Kidney (tissue), 14 donors: ENCODE results near the gene TCF21. TPM values are rescaled to one million over a fixed set of nuclear protein-coding genes. Genes with fewer than 3 reads are reported as not detected.

ENCODE experiments used
- DNase-seq, 5 donors: peaks; one replicate each; pipeline ENCODE4 v3.0.0-alpha.2; 2013 to 2020
- FAIRE-seq: peaks from 2 replicates; lab custom pipeline; 2012; peaks lifted over from hg19 to GRCh38; lab: Jason Lieb, UNC
- H3K27ac ChIP-seq, 2 donors: one replicate each; pipeline ENCODE4 v1.7.0; 2013; ENCODE audit warnings: low read depth in 2 of 2, low read length in 2 of 2, inconsistent platforms in 1 of 2
- H3K27me3 ChIP-seq: one replicate; pipeline ENCODE4 v1.7.1; 2013; ENCODE audit warnings: low read length, inconsistent platforms; ENCODE audit not compliant: control insufficient read depth, insufficient read depth
- H3K36me3 ChIP-seq, 3 donors: one replicate each; pipeline versions ENCODE4 v1.7.0 to v1.7.1; 2013; ENCODE audit warnings: low read length in 3 of 3, control low read depth in 1 of 3, inconsistent platforms in 1 of 3; ENCODE audit not compliant: insufficient read depth in 3 of 3, control insufficient read depth in 2 of 3
- H3K4me1 ChIP-seq, 3 donors: one replicate each; pipeline versions ENCODE4 v1.7.0 to v1.7.1; 2013; ENCODE audit warnings: low read length in 3 of 3, inconsistent platforms in 1 of 3, low read depth in 1 of 3; ENCODE audit not compliant: control insufficient read depth in 2 of 3, insufficient read depth in 2 of 3
- H3K4me3 ChIP-seq, 3 donors: one replicate each; pipeline versions ENCODE4 v1.7.0 to v1.8.1; 2013; ENCODE audit warnings: low read length in 3 of 3, control low read depth in 1 of 3, inconsistent platforms in 1 of 3
- H3K9ac ChIP-seq, 3 donors: one replicate each; pipeline versions ENCODE4 v1.7.0 to v1.7.1; 2013; ENCODE audit warnings: low read length in 3 of 3, control low read depth in 1 of 3, inconsistent platforms in 1 of 3
- H3K9me3 ChIP-seq, 3 donors: one replicate each; pipeline versions ENCODE4 v1.7.0 to v1.7.1; 2013; ENCODE audit warnings: low read length in 3 of 3, control low read depth in 1 of 3, inconsistent platforms in 1 of 3; ENCODE audit not compliant: control insufficient read depth in 2 of 3, insufficient read depth in 1 of 3
- intact Hi-C: fragments of 100-400 bp; cut with DNase I; formaldehyde crosslinking; loops from one replicate; pipeline ENCODE4 v1.11.1; 2022
- polyA plus RNA-seq: library from polyadenylated mRNA; stranded (reverse); fragments of 350-450 nt; fragmentation: Illumina TruSeq; extraction: RNeasy Lipid Tissue Mini Kit (QIAGEN cat#74804); gene quantifications from one replicate; pipeline ENCODE4 v1.2.3, GENCODE V29; 2014; ENCODE audit warnings: low read depth, low replicate concordance; ENCODE audit not compliant: insufficient read depth
- total RNA-seq: library from RNA; stranded (reverse); fragmentation: NEBNext Ultra II Directional; extraction: Animal tissue kit (Norgen Biotek cat#: 25700); gene quantifications from one replicate; pipeline ENCODE4 v1.2.1, GENCODE V29; 2021
- TF ChIP-seq, protein P1 (sequence below): IDR thresholded peaks from 3 replicates; pipeline ENCODE4 v1.5.1; 2012; ENCODE audit warnings: mild to moderate bottlenecking, moderate library complexity, borderline replicate concordance; ENCODE audit not compliant: insufficient read depth; ENCODE audit errors: extremely low read depth
- donor health status: control.
- donor health status: control.
- donor health status: control.
- donor health status: control.
- donor health status: control.
- donor health status: DM: yes; HTN: yes; CAD: no.
- donor health status: Normal renal cell carcinoma (clear cell type).

TCF21 gene
- total and polyA plus RNA-seq, 2 donors from 2014 or later: 6.3 to 28.8 TPM

DNA sequence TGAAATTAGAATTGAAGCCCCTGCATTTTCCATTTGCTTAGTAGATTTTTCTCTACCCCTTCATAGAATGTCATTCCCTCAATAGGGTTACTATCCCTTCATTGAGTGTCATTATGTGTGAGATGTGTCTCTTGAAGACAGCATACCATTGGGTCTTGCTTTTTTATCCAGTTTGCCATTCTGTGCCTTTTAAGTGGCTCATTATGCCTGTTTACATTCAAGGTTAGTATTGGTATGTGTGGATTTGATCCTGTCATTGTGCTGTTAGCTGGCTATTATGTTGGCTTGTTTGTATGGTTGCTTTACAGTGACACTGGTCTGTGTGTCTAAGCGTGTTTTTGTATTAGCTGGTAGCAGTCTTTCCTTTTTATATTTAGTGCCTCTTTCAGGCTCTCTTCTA, 25.7 kb upstream of the TCF21 start:
- Histone ChIP-seq H3K36me3 (no peaks in the 10 kb centered on the region), H3K9me3 (peaks cover 6 to 18% (median 16%) of the 10 kb centered on the region in 3 donors), H3K4me1 (no peaks in the 10 kb centered on the region), H3K27ac (no peak overlapping the region), H3K27me3 (no peaks in the 10 kb centered on the region), H3K9ac (no peak overlapping the region), H3K4me3 (no peak overlapping the region)
- TF ChIP-seq, protein P1, sequence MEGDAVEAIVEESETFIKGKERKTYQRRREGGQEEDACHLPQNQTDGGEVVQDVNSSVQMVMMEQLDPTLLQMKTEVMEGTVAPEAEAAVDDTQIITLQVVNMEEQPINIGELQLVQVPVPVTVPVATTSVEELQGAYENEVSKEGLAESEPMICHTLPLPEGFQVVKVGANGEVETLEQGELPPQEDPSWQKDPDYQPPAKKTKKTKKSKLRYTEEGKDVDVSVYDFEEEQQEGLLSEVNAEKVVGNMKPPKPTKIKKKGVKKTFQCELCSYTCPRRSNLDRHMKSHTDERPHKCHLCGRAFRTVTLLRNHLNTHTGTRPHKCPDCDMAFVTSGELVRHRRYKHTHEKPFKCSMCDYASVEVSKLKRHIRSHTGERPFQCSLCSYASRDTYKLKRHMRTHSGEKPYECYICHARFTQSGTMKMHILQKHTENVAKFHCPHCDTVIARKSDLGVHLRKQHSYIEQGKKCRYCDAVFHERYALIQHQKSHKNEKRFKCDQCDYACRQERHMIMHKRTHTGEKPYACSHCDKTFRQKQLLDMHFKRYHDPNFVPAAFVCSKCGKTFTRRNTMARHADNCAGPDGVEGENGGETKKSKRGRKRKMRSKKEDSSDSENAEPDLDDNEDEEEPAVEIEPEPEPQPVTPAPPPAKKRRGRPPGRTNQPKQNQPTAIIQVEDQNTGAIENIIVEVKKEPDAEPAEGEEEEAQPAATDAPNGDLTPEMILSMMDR: no peak
- no peak for FAIRE-seq
- no peak for DNase-seq
- intact Hi-C loops: no loop called here

DNA sequence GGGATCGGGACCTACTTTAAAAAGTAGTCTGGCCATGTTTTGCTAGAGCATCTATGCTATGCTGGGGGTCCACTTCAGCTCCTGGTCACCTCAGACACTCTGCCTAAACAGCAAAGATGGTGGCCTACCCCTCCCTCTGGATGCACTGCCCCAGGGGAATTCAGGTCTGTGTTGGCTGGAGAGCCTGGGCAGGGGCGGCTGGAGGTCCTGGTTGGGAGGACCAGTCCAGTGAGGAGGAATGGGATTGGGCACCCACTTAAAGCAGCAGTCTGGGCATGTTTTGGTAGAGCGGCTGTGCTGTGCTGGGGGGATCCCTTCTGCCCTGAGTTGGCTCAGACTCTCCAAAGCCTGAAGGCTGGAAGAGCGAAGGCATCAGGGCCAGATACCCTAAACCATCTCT, 23.2 kb upstream of the TCF21 start:
- no peak overlapping the region for H3K9ac ChIP-seq
- no peaks in the 10 kb centered on the region for H3K36me3 ChIP-seq
- H3K4me1 ChIP-seq: no peaks in the 10 kb centered on the region
- H3K4me3 ChIP-seq: no peak overlapping the region
- DNase-seq (no peak), FAIRE-seq (no peak)
- TF ChIP-seq, protein P1: no peak
- H3K27me3 ChIP-seq: no peaks in the 10 kb centered on the region
- intact Hi-C loops: no loop called here
- H3K27ac ChIP-seq: no peak overlapping the region
- H3K9me3 ChIP-seq: peaks cover 6 to 18% (median 15%) of the 10 kb centered on the region in 3 donors

DNA sequence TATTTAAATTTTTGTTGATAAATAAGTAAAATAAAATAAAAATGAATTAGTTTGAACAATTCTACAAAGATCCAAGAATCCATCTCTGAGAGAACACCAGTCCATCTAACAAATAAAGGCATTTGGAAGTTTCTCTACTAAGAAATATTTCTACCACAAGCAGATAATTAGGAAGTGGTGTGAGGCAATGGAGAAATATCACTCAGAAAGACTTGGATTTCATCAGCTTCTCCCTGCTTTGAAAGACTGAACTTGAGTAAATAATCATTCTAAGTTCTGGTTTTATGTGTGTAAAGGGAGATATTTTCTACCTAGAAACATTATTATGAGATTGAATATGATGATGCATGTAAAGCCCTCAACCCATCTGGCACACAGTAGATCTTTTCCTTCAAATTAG, 17.8 kb upstream of the TCF21 start:
- intact Hi-C loops: no loop called here
- Histone ChIP-seq H3K9me3 (no peaks in the 10 kb centered on the region), H3K4me1 (no peaks in the 10 kb centered on the region), H3K27ac (no peak overlapping the region), H3K27me3 (no peaks in the 10 kb centered on the region), H3K4me3 (no peak overlapping the region), H3K36me3 (no peaks in the 10 kb centered on the region), H3K9ac (no peak overlapping the region)
- no peak for DNase-seq
- no peak for FAIRE-seq
- TF ChIP-seq, protein P1: no peak

DNA sequence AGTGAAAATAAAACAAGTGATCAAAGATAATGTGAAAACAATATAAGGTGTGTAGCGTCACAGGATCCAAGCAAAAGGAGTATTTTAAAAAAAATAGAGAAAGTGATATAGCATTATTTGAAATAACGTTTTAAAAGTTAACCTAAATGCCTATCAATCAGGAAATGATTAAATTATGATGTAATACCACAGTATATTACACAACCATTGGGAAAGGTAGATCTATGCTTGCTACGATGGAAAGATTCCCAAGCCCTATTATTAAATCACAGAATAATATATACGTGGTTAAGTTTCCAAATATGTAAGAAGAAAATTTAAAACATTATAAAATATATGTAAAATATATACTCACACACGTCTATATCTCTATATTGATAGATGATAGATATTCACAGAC, 15.4 kb upstream of the TCF21 start:
- Histone ChIP-seq H3K9ac (no peak overlapping the region), H3K36me3 (no peaks in the 10 kb centered on the region), H3K4me1 (no peaks in the 10 kb centered on the region), H3K27me3 (no peaks in the 10 kb centered on the region), H3K9me3 (no peaks in the 10 kb centered on the region), H3K4me3 (no peak overlapping the region), H3K27ac (no peak overlapping the region)
- intact Hi-C loops: no loop called here
- FAIRE-seq: no peak
- TF ChIP-seq, protein P1: no peak
- DNase-seq: no peak
